ENCODE results near the gene GALNT17. TPM values are rescaled to one million over a fixed set of nuclear protein-coding genes. Genes with fewer than 3 reads are reported as not detected.

The GALNT17 gene
- total RNA-seq, 4 donors from 2014 or later = 51.1 to 95.6 (median 69.8) TPM

DNA sequence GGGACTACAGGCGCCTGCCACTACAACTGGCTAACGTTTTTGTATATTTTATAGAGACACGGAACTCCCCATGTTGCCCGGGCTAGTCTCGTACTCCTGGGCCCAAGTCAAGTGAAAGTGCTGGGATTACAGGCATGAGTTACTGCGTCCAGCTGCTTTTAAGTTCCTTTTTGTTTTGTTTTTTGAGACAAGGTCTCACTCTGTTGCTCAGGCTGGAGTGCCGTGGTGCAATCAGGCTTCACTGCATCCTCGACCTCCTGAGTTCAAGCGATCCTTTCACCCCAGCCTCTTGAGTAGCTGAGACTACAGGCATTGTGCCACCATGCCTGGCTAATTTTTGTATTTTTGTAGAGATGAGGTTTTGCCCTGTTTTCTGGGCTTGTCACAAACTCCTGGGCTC, 155.0 kb downstream of the GALNT17 start:
- H3K36me3 ChIP-seq = no peaks in the 10 kb centered on the region
- no peaks in the 10 kb centered on the region for H3K27me3 ChIP-seq
- intact Hi-C loops (cut with DNase I) = no loop called here
- 46% methylated on average over 9 of the region's 9 CpGs for WGBS
- DNase-seq (ENCODE audit: extremely low spot score) = no peak
- peak overlapping the region; percentile 66 to 75 (median 74) for H3K27ac ChIP-seq (replicated peaks in 1 of 4)
- H3K4me3 ChIP-seq = peak overlapping the region in 1 of 4 donors; percentile 9
- H3K4me1 ChIP-seq = peaks cover 14 to 36% (median 34%) of the 10 kb centered on the region in 4 donors
- no peak for TF ChIP-seq EP300 (IDR thresholded peaks at IDR 0.05)
- no peak for TF ChIP-seq POLR2AphosphoS5 (IDR thresholded peaks at IDR 0.05)
- TF ChIP-seq, protein P1, sequence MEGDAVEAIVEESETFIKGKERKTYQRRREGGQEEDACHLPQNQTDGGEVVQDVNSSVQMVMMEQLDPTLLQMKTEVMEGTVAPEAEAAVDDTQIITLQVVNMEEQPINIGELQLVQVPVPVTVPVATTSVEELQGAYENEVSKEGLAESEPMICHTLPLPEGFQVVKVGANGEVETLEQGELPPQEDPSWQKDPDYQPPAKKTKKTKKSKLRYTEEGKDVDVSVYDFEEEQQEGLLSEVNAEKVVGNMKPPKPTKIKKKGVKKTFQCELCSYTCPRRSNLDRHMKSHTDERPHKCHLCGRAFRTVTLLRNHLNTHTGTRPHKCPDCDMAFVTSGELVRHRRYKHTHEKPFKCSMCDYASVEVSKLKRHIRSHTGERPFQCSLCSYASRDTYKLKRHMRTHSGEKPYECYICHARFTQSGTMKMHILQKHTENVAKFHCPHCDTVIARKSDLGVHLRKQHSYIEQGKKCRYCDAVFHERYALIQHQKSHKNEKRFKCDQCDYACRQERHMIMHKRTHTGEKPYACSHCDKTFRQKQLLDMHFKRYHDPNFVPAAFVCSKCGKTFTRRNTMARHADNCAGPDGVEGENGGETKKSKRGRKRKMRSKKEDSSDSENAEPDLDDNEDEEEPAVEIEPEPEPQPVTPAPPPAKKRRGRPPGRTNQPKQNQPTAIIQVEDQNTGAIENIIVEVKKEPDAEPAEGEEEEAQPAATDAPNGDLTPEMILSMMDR (IDR thresholded peaks at IDR 0.05) = no peak
- no peak for TF ChIP-seq POLR2A (IDR thresholded peaks at IDR 0.05; ENCODE audit: low read depth)
- H3K9me3 ChIP-seq = no peaks in the 10 kb centered on the region

DNA sequence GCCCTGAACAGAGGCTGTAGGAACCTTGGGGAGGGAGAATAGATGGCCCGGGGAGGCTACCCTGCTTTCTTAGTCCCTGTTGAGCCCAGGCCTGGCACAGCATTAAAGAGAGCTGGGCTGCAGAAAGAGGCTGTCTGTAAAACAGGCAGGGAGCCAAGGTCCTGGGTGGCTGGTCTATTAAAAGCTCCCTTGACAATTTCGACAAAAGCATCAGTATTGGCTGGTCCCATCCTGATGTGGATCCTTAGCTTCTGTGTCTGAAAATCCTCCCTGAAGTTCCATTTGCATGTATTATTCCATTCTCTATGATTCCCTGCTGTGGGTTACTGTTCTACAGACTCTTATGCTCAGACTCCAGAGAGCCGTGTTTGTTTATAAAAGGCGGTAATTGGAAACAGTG, 158.5 kb downstream of the GALNT17 start:
- 42% methylated on average over 4 of the region's 4 CpGs for WGBS
- H3K27me3 ChIP-seq = no peaks in the 10 kb centered on the region
- TF ChIP-seq, protein P1 (IDR thresholded peaks at IDR 0.05) = no peak
- TF ChIP-seq POLR2AphosphoS5 (IDR thresholded peaks at IDR 0.05) = no peak
- no peak for TF ChIP-seq POLR2A (IDR thresholded peaks at IDR 0.05; ENCODE audit: low read depth)
- no peak for TF ChIP-seq EP300 (IDR thresholded peaks at IDR 0.05)
- intact Hi-C loops (cut with DNase I) = no loop called here
- no peak overlapping the region for H3K4me3 ChIP-seq
- H3K9me3 ChIP-seq = no peaks in the 10 kb centered on the region
- H3K36me3 ChIP-seq = no peaks in the 10 kb centered on the region
- peak overlapping the region; percentile 5 to 52 (median 28) for H3K27ac ChIP-seq (replicated peaks in 1 of 4)
- H3K4me1 ChIP-seq = peaks cover 14 to 33% (median 32%) of the 10 kb centered on the region in 4 donors
- DNase-seq (ENCODE audit: extremely low spot score) = no peak

DNA sequence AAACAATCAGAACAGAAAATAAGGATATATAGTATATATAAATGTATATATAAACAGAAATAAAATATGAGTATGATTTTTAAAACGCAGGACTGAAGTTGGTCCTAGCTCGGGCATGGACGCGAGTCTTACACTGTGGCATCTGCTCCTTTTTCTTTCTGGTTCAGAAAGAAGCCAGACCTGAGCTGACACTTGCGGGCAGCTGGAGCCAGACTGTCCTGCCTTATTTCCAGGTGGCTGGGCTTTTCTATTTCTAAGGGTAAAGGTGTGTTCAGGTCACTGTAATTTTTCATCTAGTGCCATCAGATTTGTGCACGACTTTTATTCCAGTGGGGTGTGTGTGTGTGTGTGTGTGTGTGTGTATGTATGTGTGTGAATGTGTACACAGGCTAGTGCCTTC, 166.4 kb downstream of the GALNT17 start:
- Histone ChIP-seq H3K4me1 (peaks cover 0 to 34% (median 30%) of the 10 kb centered on the region in 4 donors), H3K27me3 (no peaks in the 10 kb centered on the region), H3K36me3 (no peaks in the 10 kb centered on the region), H3K27ac (replicated peaks in 1 of 4) (peak overlapping the region in 1 of 4 donors; percentile 37), H3K9me3 (no peaks in the 10 kb centered on the region), H3K4me3 (no peak overlapping the region)
- intact Hi-C loops (cut with DNase I) = no loop called here
- TF ChIP-seq, protein P1 (IDR thresholded peaks at IDR 0.05) = no peak
- TF ChIP-seq POLR2AphosphoS5 (IDR thresholded peaks at IDR 0.05) = peak; percentile 19 to 42
- no peak for DNase-seq (ENCODE audit: extremely low spot score)
- 51% methylated on average over 6 of the region's 6 CpGs for WGBS

DNA sequence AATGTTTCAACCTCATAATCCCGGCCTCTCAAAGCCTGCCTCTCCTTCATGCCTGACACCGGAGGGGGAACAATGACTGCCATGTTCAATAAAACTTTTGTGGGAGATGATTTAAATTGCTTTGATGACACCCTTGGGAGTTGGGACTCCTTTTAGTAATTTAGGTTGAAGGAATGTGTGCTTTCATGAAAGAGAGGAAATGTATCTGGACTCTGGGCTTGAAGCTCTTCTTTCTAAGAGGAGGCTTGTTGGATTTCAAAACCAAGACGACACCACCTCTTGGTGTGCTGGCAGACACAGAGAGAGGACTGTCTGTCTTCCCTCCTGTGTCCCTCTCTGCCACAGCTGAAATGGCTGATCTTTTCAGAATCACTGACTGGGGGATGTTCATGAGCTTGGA, 168.1 kb downstream of the GALNT17 start:
- intact Hi-C loops (cut with DNase I) = loop anchor here (10.0 kb wide), 1 partner anchor 55 kb away; no protein-coding TSS in a partner anchor
- TF ChIP-seq POLR2A (IDR thresholded peaks at IDR 0.05; ENCODE audit: low read depth) (no peak), POLR2AphosphoS5 (IDR thresholded peaks at IDR 0.05) (no peak), EP300 (IDR thresholded peaks at IDR 0.05) (no peak)
- TF ChIP-seq, protein P1 (IDR thresholded peaks at IDR 0.05) = no peak
- peaks cover 0 to 46% (median 42%) of the 10 kb centered on the region in 4 donors for H3K4me1 ChIP-seq
- H3K27ac ChIP-seq (replicated peaks in 1 of 4) = peak overlapping the region; percentile 49 to 71 (median 58)
- no peaks in the 10 kb centered on the region for H3K9me3 ChIP-seq
- no peak overlapping the region for H3K4me3 ChIP-seq
- no peaks in the 10 kb centered on the region for H3K27me3 ChIP-seq
- WGBS = 79% methylated on average over 3 of the region's 3 CpGs
- no peaks in the 10 kb centered on the region for H3K36me3 ChIP-seq
- DNase-seq (ENCODE audit: extremely low spot score) = no peak

DNA sequence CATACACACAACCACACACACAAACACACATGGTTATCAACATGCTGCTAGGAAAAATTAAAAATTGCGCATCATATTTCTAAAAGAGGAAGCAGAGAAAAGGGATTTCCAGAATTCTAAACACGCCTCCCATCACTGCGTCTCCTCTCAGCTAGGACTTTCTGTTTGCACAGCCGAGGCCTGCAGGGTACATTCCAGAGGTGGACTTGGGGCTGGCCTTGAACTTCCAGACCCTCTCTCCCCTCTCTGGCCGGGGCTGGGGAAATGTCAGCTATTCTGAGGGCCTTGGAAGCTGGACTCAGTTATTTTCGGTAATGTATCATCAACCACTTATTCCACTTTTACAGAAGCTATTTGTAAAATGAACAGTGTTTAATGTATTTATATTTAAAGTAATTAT, 168.7 kb downstream of the GALNT17 start:
- Histone ChIP-seq H3K27me3 (no peaks in the 10 kb centered on the region), H3K4me3 (no peak overlapping the region), H3K36me3 (no peaks in the 10 kb centered on the region), H3K27ac (replicated peaks in 1 of 4) (peak overlapping the region; percentile 49 to 71 (median 58)), H3K9me3 (no peaks in the 10 kb centered on the region), H3K4me1 (peaks cover 0 to 46% (median 42%) of the 10 kb centered on the region in 4 donors)
- intact Hi-C loops (cut with DNase I) = loop anchor here (10.0 kb wide), 1 partner anchor 56 kb away; no protein-coding TSS in a partner anchor
- TF ChIP-seq POLR2AphosphoS5 (IDR thresholded peaks at IDR 0.05) = no peak
- TF ChIP-seq, protein P1 (IDR thresholded peaks at IDR 0.05) = no peak
- no peak for TF ChIP-seq POLR2A (IDR thresholded peaks at IDR 0.05; ENCODE audit: low read depth)
- TF ChIP-seq EP300 (IDR thresholded peaks at IDR 0.05) = no peak
- WGBS = 40% methylated on average over 6 of the region's 6 CpGs
- no peak for DNase-seq (ENCODE audit: extremely low spot score)

Data from esophagus muscularis mucosa (tissue), 4 donors.